BJ (cell line): Measurements from ENCODE around the gene SMG6. TPM values are rescaled to one million over a fixed set of nuclear protein-coding genes. Genes with fewer than 3 reads are reported as not detected.
"Not testable (repeated sequence)": the region's sequence is repeated elsewhere in the genome, so short reads cannot be mapped to it uniquely, and the experiment has no call there.

Experiments
- CTCF ChIA-PET: fragments of 350-600 bp; formaldehyde crosslinking; extraction: SDS; loops from one replicate; lab custom pipeline; 2021; ENCODE audit warnings: antibody characterized with exemption, inconsistent platforms; lab: Yijun Ruan, JAX
- POLR2A ChIA-PET: fragments of 300-600 bp; sonication (Branson Sonifier 250); formaldehyde crosslinking; extraction: SDS; loops from one replicate; lab custom pipeline; 2021; ENCODE audit warnings: antibody characterized with exemption; lab: Charles Lee
- DNase-seq: peaks from one replicate; pipeline ENCODE4 v3.0.0-alpha.2; 2011; ENCODE audit warnings: low read depth
- H3K27me3 ChIP-seq: 2 replicates; pipeline ENCODE4 v1.6.0; 2011; ENCODE audit warnings: low read length; ENCODE audit not compliant: control insufficient read depth, insufficient read depth
- H3K36me3 ChIP-seq: 2 replicates; pipeline ENCODE4 v1.5.1; 2011; ENCODE audit warnings: low read length; ENCODE audit not compliant: control insufficient read depth, insufficient read depth
- H3K4me3 ChIP-seq: 2 replicates; pipeline ENCODE4 v1.5.1; 2011; ENCODE audit warnings: low read depth, mild to moderate bottlenecking, control low read depth, low read length
- polyA plus RNA-seq: library from polyadenylated mRNA; depleted of rRNA; stranded (reverse); fragments of >200 nt; gene quantifications from 2 replicates; pipeline ENCODE4 v1.2.3, GENCODE V29; 2011
- TF ChIP-seq, protein P1 (sequence below): IDR thresholded peaks from 2 replicates; pipeline ENCODE4 v1.5.1; 2011; ENCODE audit warnings: low read depth, mild to moderate bottlenecking, control low read depth, inconsistent platforms, low read length, moderate library complexity; ENCODE audit not compliant: insufficient read depth

Gene SMG6
- polyA plus RNA-seq, 1 experiment, result 29.7 TPM

- POLR2A ChIA-PET, result no interaction called here
- no peak overlapping the region for H3K4me3 ChIP-seq
- H3K27me3 ChIP-seq, result no peaks in the 10 kb centered on the region
- H3K36me3 ChIP-seq, result no peaks in the 10 kb centered on the region
- CTCF ChIA-PET, result interaction anchor here (1.0 to 4.1 kb wide), 5 partner anchors 12 to 210 kb away, joined by 3 to 21 read pairs (median 5); partner anchors contain the start of gene HIC1
- TF ChIP-seq, protein P1, sequence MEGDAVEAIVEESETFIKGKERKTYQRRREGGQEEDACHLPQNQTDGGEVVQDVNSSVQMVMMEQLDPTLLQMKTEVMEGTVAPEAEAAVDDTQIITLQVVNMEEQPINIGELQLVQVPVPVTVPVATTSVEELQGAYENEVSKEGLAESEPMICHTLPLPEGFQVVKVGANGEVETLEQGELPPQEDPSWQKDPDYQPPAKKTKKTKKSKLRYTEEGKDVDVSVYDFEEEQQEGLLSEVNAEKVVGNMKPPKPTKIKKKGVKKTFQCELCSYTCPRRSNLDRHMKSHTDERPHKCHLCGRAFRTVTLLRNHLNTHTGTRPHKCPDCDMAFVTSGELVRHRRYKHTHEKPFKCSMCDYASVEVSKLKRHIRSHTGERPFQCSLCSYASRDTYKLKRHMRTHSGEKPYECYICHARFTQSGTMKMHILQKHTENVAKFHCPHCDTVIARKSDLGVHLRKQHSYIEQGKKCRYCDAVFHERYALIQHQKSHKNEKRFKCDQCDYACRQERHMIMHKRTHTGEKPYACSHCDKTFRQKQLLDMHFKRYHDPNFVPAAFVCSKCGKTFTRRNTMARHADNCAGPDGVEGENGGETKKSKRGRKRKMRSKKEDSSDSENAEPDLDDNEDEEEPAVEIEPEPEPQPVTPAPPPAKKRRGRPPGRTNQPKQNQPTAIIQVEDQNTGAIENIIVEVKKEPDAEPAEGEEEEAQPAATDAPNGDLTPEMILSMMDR, result no peak
- DNase-seq, result no peak
Measured at GRCh38 chr17:2264067-2264860, 39.3 kb downstream of the SMG6 start.

- CTCF ChIA-PET, result interaction anchor here (0.5 to 4.1 kb wide), 6 partner anchors 13 to 398 kb away, joined by 3 to 21 read pairs (median 4); partner anchors contain the start of gene HIC1
- POLR2A ChIA-PET, result no interaction called here
Measured at GRCh38 chr17:2263183-2264066, 40.2 kb downstream of the SMG6 start.

DNA sequence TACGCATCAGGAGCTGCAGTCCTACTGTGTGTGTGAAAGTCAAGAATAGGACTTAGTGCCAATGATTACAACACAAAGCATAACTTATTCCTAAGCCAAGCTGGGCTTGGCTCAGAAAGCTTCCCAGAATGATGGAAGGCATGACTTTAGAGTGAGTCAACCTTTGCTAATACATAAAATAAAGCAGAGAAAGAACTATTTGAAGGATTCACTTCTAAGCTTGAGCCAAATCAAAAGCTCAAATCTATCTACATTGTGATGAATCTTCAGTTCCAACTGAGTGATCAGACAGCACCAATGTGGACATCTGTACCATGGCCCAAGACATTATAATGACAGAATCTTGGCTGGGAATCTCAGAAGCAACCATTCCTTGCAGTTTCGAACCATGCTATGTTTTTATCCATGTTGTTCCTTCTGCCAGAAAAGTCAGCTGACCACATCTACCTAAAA is 41.4 kb downstream of the SMG6 start:
- ChIA-PET POLR2A (no interaction called here), CTCF (interaction anchor here (2.6 to 4.1 kb wide), 2 partner anchors 17 to 208 kb away, joined by 19 to 21 read pairs; partner anchors contain the start of gene HIC1)
- Histone ChIP-seq H3K27me3 (no peaks in the 10 kb centered on the region), H3K4me3 (no peak overlapping the region), H3K36me3 (no peaks in the 10 kb centered on the region)
- peak; percentile 64 for DNase-seq
- TF ChIP-seq, protein P1, result no peak

More at GRCh38 chr17:2263183-2264066, 40.2 kb downstream of the SMG6 start:
- TF ChIP-seq, protein P1, result no peak
- no peaks in the 10 kb centered on the region for H3K27me3 ChIP-seq
- no peak overlapping the region for H3K4me3 ChIP-seq
- DNase-seq, result no peak
- H3K36me3 ChIP-seq, result no peaks in the 10 kb centered on the region

DNA sequence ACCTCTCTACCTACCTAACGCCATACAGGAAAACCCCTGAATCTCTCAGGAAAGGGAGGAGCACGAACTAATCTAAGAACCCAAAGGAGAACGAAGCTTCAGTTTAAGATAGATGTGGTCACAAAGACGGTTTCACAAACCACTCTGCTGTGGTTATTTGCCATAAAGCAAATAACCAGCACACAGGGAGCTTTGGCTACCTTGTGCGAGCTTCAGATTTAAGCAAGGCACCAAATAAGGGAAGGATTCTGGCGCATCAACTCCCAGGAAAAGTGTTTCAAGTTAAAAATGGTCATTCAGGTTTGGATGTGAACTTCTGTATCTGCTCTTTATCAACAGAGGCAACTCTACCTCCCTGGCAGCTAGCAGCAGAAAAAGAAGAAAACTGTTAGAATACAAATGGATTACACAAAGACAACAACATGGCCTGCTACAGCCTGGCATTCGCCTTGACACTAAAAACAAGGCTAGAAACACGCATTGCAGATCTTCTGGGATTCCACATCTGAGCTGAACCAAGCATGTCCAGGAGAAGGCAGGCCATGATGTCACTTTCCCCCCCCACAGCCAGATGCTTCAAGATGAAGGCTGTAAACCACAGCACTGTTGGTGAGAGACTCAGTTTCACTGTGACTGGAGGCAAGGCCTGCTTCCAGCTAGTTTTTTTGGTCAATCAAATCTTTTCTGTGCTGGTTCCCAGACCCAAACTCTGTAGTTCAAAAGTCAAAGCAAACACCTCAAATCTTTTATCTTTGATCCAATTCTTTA is 43.6 kb downstream of the SMG6 start:
- DNase-seq, result no peak
- H3K36me3 ChIP-seq, result no peaks in the 10 kb centered on the region
- ChIA-PET POLR2A (interaction anchor here (0.6 kb wide), 1 partner anchor 204 kb away, joined by 5 read pairs; no protein-coding TSS in a partner anchor), CTCF (interaction anchor here (1.2 to 4.2 kb wide), 4 partner anchors 15 to 205 kb away, joined by 3 to 29 read pairs (median 7); partner anchors contain the start of gene HIC1)
- H3K4me3 ChIP-seq, result no peak overlapping the region
- TF ChIP-seq, protein P1, result no peak
- H3K27me3 ChIP-seq, result no peaks in the 10 kb centered on the region

DNA sequence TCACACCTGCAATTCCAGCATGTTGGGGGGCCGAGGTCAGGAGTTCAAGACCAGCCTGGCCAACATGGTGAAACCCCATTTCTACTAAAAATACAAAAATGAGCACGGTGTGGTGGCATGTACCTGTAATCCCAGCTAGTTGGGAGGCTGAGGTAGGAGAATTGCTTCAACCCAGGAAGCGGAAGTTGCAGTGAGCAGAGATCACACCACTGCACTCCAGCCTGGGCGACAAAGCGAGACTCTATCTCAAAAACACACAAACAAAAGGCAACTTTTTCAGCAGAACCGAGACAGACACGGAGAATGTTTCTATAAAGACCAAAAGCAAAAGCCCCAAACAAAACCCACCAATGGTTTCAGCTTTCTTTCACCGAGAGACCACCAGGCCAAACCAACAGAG is 44.8 kb downstream of the SMG6 start:
- H3K27me3 ChIP-seq, POLR2A ChIA-PET, DNase-seq, H3K4me3 ChIP-seq, H3K36me3 ChIP-seq: not testable (repeated sequence)
- CTCF ChIA-PET, result interaction anchor here (0.7 to 4.2 kb wide), 2 partner anchors 13 to 178 kb away, joined by 3 to 29 read pairs; no protein-coding TSS in a partner anchor
